Progenitor cell of endocrine pancreas (in vitro differentiated cells): Measurements from ENCODE around the gene CFAP100. TPM values are rescaled to one million over a fixed set of nuclear protein-coding genes. Genes with fewer than 3 reads are reported as not detected.

Source experiments
- DNase-seq: peaks from one replicate; pipeline ENCODE4 v3.0.0; 2021; ENCODE audit warnings: low spot score; ENCODE audit not compliant: unreplicated experiment
- H3K27ac Mint-ChIP-seq: 2 replicates; pipeline ENCODE4 v1.8.0; 2021; ENCODE audit warnings: mild to moderate bottlenecking, moderate library complexity, mixed read lengths
- H3K27me3 Mint-ChIP-seq: 2 replicates; pipeline ENCODE4 v1.8.0; 2021; ENCODE audit warnings: mixed read lengths
- H3K36me3 Mint-ChIP-seq: 2 replicates; pipeline ENCODE4 v1.8.0; 2022; ENCODE audit warnings: mixed read lengths; ENCODE audit not compliant: insufficient read depth
- H3K4me1 Mint-ChIP-seq: 2 replicates; pipeline ENCODE4 v1.8.0; 2021; ENCODE audit warnings: low read depth, mixed read lengths
- H3K4me3 Mint-ChIP-seq: 2 replicates; pipeline ENCODE4 v1.8.0; 2021; ENCODE audit warnings: low read depth, mild to moderate bottlenecking, moderate library complexity, mixed read lengths
- H3K9me3 Mint-ChIP-seq: 2 replicates; pipeline ENCODE4 v1.8.0; 2021; ENCODE audit warnings: low read depth, mixed read lengths
- CTCF ChIP-seq: fragments of 200-600 bp; sonication (generic); IDR thresholded peaks from one replicate; pipeline ENCODE4 v1.5.0; 2021; ENCODE audit warnings: antibody characterized with exemption, mild to moderate bottlenecking; ENCODE audit not compliant: unreplicated experiment
- total RNA-seq: library from RNA; stranded (reverse); gene quantifications from 2 replicates; pipeline ENCODE4 v1.2.1, GENCODE V29; 2021

The CFAP100 gene
- total RNA-seq, 1 donor from 2014 or later: 0.79 TPM

- Mint-ChIP-seq H3K4me3 (no peak overlapping the region), H3K4me1 (no peaks in the 10 kb centered on the region), H3K36me3 (no peaks in the 10 kb centered on the region), H3K27ac (no peak overlapping the region), H3K27me3 (peaks cover 53% of the 10 kb centered on the region), H3K9me3 (no peaks in the 10 kb centered on the region)
- TF ChIP-seq CTCF: no peak
- no peak for DNase-seq
Measured at GRCh38 chr3:126396536-126396935, 1.8 kb downstream of the CFAP100 start.

DNA sequence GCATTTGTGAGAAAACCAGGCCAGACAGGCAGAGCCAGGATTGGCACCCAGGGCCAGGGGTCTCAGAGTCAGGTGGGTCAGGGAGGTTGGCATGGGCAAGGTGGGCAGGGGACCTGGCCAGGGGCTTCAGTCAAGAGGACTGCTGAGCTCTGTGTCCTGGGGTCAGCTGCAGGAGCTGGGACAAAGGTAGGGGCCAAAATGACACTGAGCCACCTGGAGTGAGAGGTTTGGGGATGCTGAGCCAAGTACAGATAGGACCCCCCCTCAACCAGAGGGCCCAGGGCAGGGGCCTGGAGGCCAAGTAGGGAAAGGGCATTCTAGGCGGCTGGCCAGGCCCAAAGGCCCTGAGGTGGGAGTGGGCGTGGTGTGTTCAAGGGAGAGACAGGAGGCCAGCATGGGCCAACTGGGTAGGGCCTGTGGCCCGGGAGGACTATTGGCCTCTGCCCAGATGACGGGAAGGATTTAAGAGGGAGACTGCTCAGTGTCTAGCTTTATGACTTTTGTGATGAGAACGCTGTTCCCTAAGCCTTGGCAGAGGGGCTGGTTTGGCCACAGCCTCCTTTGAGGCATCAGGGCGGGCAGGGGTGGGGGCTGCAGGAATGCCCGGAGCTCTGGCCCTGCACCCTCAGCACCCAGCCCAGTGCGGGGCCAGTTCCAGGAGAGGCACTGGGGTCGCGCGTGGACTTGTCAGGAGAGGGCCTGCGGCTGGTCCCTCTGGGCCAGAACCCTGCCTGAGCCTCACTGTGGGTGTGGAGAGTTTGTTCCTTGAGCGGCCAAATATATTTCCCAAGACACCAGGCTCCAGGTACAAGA is 3.1 kb downstream of the CFAP100 start:
- Mint-ChIP-seq H3K27me3 (peaks cover 40% of the 10 kb centered on the region), H3K4me3 (no peak overlapping the region), H3K4me1 (no peaks in the 10 kb centered on the region), H3K36me3 (no peaks in the 10 kb centered on the region), H3K27ac (no peak overlapping the region), H3K9me3 (no peaks in the 10 kb centered on the region)
- no peak for TF ChIP-seq CTCF
- DNase-seq: no peak

GRCh38 chr3:126398423-126399350 is 4.0 kb downstream of the CFAP100 start:
- Mint-ChIP-seq H3K27ac (no peak overlapping the region), H3K9me3 (no peaks in the 10 kb centered on the region), H3K4me1 (no peaks in the 10 kb centered on the region), H3K27me3 (peaks cover 31% of the 10 kb centered on the region), H3K4me3 (no peak overlapping the region), H3K36me3 (no peaks in the 10 kb centered on the region)
- no peak for TF ChIP-seq CTCF
- DNase-seq: no peak

- Mint-ChIP-seq H3K36me3 (no peaks in the 10 kb centered on the region), H3K27me3 (peaks cover 24% of the 10 kb centered on the region), H3K9me3 (no peaks in the 10 kb centered on the region), H3K27ac (no peak overlapping the region), H3K4me1 (no peaks in the 10 kb centered on the region), H3K4me3 (no peak overlapping the region)
- TF ChIP-seq CTCF: no peak
- no peak for DNase-seq
Measured at GRCh38 chr3:126399351-126399735, 4.6 kb downstream of the CFAP100 start.

DNA sequence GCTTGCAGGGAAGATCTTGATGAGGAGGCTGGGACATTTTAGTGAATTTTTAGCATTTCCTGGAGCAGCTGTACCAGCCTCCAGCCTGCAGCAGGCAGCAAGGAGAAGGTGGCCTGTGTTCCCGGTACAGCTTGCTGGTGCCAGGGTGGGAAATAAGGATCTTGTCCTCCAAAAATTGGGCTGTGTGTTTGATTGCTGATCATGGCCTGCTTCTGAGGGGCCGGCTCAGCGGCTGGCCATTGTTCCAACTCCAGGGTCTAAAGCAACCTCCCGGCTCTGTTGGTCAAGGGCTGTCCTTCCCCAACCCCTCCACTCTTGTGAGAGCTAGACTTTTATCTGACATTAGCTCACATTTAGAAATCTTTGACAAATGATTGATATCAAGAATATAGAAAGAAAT is 5.0 kb downstream of the CFAP100 start:
- peaks cover 23% of the 10 kb centered on the region for H3K27me3 Mint-ChIP-seq
- no peaks in the 10 kb centered on the region for H3K9me3 Mint-ChIP-seq
- H3K27ac Mint-ChIP-seq: no peak overlapping the region
- no peaks in the 10 kb centered on the region for H3K4me1 Mint-ChIP-seq
- no peak overlapping the region for H3K4me3 Mint-ChIP-seq
- no peaks in the 10 kb centered on the region for H3K36me3 Mint-ChIP-seq
- TF ChIP-seq CTCF: no peak
- DNase-seq: no peak
